GM12892 (cell line): ENCODE measurements around the gene MYORG.

Experiments used
- POLR2A ChIP-seq: IDR thresholded peaks from 2 replicates; pipeline ENCODE4 v1.6.1; 2011; ENCODE audit warnings: low read depth, low read length, control low read depth
- POLR2AphosphoS5 ChIP-seq: IDR thresholded peaks from 2 replicates; pipeline ENCODE4 v1.6.1; 2011; ENCODE audit warnings: low read depth, low read length, control low read depth

GRCh38 chr9:34386656-34387055 lies 10.0 kb upstream of the MYORG start:
- TF ChIP-seq POLR2A (no peak), POLR2AphosphoS5 (no peak)
